Hepatocyte (in vitro differentiated cells): ENCODE results near the gene CHMP6. TPM values are rescaled to one million over a fixed set of nuclear protein-coding genes. Genes with fewer than 3 reads are reported as not detected.

Source experiments
- DNase-seq: peaks from one replicate; pipeline ENCODE4 v3.0.0-alpha.2; 2016; ENCODE audit warnings: low spot score
- H2AFZ ChIP-seq: fragments of 200-600 bp; sonication (generic); 2 replicates; pipeline ENCODE4 v1.6.0; 2016; ENCODE audit warnings: antibody characterized with exemption, mild to moderate bottlenecking
- H3K27ac ChIP-seq: fragments of 200-600 bp; sonication (generic); 2 replicates; pipeline ENCODE4 v1.5.1; 2016; ENCODE audit warnings: mild to moderate bottlenecking
- H3K27me3 ChIP-seq: fragments of 200-600 bp; sonication (generic); 2 replicates; pipeline ENCODE4 v1.6.1; 2016
- H3K36me3 ChIP-seq: fragments of 200-600 bp; sonication (generic); replicated peaks from 2 replicates; pipeline ENCODE4 v1.5.1; 2016; ENCODE audit warnings: low read depth; ENCODE audit not compliant: insufficient read depth
- H3K4me1 ChIP-seq: fragments of 200-600 bp; sonication (generic); 2 replicates; pipeline ENCODE4 v1.5.1; 2016; ENCODE audit warnings: mild to moderate bottlenecking, moderate library complexity; ENCODE audit not compliant: insufficient read depth
- H3K4me2 ChIP-seq: fragments of 200-600 bp; sonication (generic); 2 replicates; pipeline ENCODE4 v1.6.0; 2016
- H3K4me3 ChIP-seq: fragments of 200-600 bp; sonication (generic); 2 replicates; pipeline ENCODE4 v1.5.1; 2016; ENCODE audit warnings: mild to moderate bottlenecking
- H3K79me2 ChIP-seq: fragments of 200-600 bp; sonication (generic); 2 replicates; pipeline ENCODE4 v1.6.0; 2017; ENCODE audit warnings: mild to moderate bottlenecking
- H3K9me2 ChIP-seq: fragments of 200-600 bp; sonication (generic); replicated peaks from 2 replicates; pipeline ENCODE4 v1.6.0; 2017; ENCODE audit warnings: mild to moderate bottlenecking; ENCODE audit not compliant: insufficient read depth
- H3K9me3 ChIP-seq: fragments of 200-600 bp; sonication (generic); 2 replicates; pipeline ENCODE4 v1.5.1; 2016; ENCODE audit warnings: low read depth, mild to moderate bottlenecking
- H4K20me1 ChIP-seq: fragments of 200-600 bp; sonication (generic); 2 replicates; pipeline ENCODE4 v1.6.0; 2016; ENCODE audit warnings: mild to moderate bottlenecking; ENCODE audit not compliant: insufficient read depth, poor library complexity, severe bottlenecking
- CTCF ChIP-seq: fragments of 200-600 bp; sonication (generic); IDR thresholded peaks from 2 replicates; pipeline ENCODE4 v1.5.1; 2016; ENCODE audit warnings: antibody characterized with exemption, mild to moderate bottlenecking; ENCODE audit not compliant: poor library complexity
- EZH2 ChIP-seq: fragments of 200-600 bp; sonication (generic); IDR thresholded peaks from 2 replicates; pipeline ENCODE4 v1.6.1; 2016; ENCODE audit warnings: antibody characterized with exemption, mild to moderate bottlenecking, borderline replicate concordance
- EZH2phosphoT487 ChIP-seq: fragments of 200-600 bp; sonication (generic); IDR thresholded peaks from one replicate; pipeline ENCODE4 v1.6.1; 2018; ENCODE audit warnings: antibody characterized with exemption, mild to moderate bottlenecking, low read depth, moderate library complexity; ENCODE audit not compliant: unreplicated experiment, severe bottlenecking
- WGBS: methylation state at CpG from one replicate; pipeline ENCODE4 v1.1.6; 2016; ENCODE audit warnings: low lambda C conversion rate; ENCODE audit errors: missing lambda C conversion rate; 5-methylcytosine and 5-hydroxymethylcytosine counted together
- polyA plus RNA-seq: library from polyadenylated mRNA; unstranded; fragments of >200 nt; fragmentation: Nextera tagmentation; extraction: Ambion mirVana; gene quantifications from 2 replicates; pipeline ENCODE4 v1.2.1, GENCODE V29; 2016
- total RNA-seq: library from RNA; depleted of rRNA; stranded (reverse); fragments of >200 nt; gene quantifications from 2 replicates; pipeline ENCODE4 v1.2.3, GENCODE V29; 2014

Gene CHMP6
- total and polyA plus RNA-seq, 2 experiments from 2014 or later = 16.9 to 38.3 TPM

GRCh38 chr17:80950466-80951120 is 41.0 kb upstream of the CHMP6 start:
- Histone ChIP-seq H4K20me1 (no peaks in the 10 kb centered on the region), H3K4me3 (no peak overlapping the region), H3K4me1 (no peaks in the 10 kb centered on the region), H3K27me3 (no peaks in the 10 kb centered on the region), H3K9me2 (no peaks in the 10 kb centered on the region), H3K9me3 (no peaks in the 10 kb centered on the region), H3K36me3 (no peaks in the 10 kb centered on the region), H3K79me2 (no peaks in the 10 kb centered on the region), H3K4me2 (no peak overlapping the region), H3K27ac (no peak overlapping the region), H2AFZ (no peak overlapping the region)
- TF ChIP-seq EZH2phosphoT487 (no peak), EZH2 (no peak), CTCF (no peak)
- 96% methylated on average over 15 of the region's 17 CpGs for WGBS
- no peak for DNase-seq

GRCh38 chr17:80951121-80952090 is 40.2 kb upstream of the CHMP6 start:
- Histone ChIP-seq H3K27ac (no peak overlapping the region), H3K9me2 (no peaks in the 10 kb centered on the region), H3K4me3 (no peak overlapping the region), H3K4me2 (no peak overlapping the region), H3K4me1 (no peaks in the 10 kb centered on the region), H3K79me2 (no peaks in the 10 kb centered on the region), H3K27me3 (no peaks in the 10 kb centered on the region), H3K9me3 (no peaks in the 10 kb centered on the region), H2AFZ (no peak overlapping the region), H4K20me1 (no peaks in the 10 kb centered on the region), H3K36me3 (no peaks in the 10 kb centered on the region)
- 94% methylated on average over 38 of the region's 38 CpGs for WGBS
- no peak for DNase-seq
- TF ChIP-seq EZH2phosphoT487 = no peak
- no peak for TF ChIP-seq CTCF
- TF ChIP-seq EZH2 = no peak

- DNase-seq = no peak
- Histone ChIP-seq H3K4me3 (no peak overlapping the region), H3K27me3 (no peaks in the 10 kb centered on the region), H4K20me1 (no peaks in the 10 kb centered on the region), H3K36me3 (no peaks in the 10 kb centered on the region), H3K79me2 (no peaks in the 10 kb centered on the region), H3K9me2 (no peaks in the 10 kb centered on the region), H3K4me2 (no peak overlapping the region), H3K9me3 (no peaks in the 10 kb centered on the region), H3K27ac (no peak overlapping the region), H3K4me1 (no peaks in the 10 kb centered on the region), H2AFZ (no peak overlapping the region)
- WGBS = 93% methylated on average over 16 of the region's 16 CpGs
- TF ChIP-seq EZH2 (no peak), EZH2phosphoT487 (no peak), CTCF (no peak)
These were observed 39.4 kb upstream of the CHMP6 start for GRCh38 chr17:80952291-80952690.
